Thoracic aorta (tissue), 2 donors: ENCODE results near the gene MYOZ1. TPM values are rescaled to one million over a fixed set of nuclear protein-coding genes. Genes with fewer than 3 reads are reported as not detected.

Experiments used
- ATAC-seq: fragments of 150-250 bp; one replicate; pipeline ENCODE4 v1.8.0; 2017; ENCODE audit warnings: low read depth; ENCODE audit not compliant: insufficient number of reproducible peaks, low FRiP score
- DNase-seq: peaks from one replicate; pipeline ENCODE4 v3.0.0-alpha.2; 2020; ENCODE audit warnings: low spot score
- H3K27ac ChIP-seq, 2 donors: fragments of 200-600 bp; sonication (generic); 1 replicate in 1 of 2; 2 replicates in 1 of 2; pipeline ENCODE4 v1.5.1; 2016; ENCODE audit warnings: mild to moderate bottlenecking in 2 of 2, moderate library complexity in 2 of 2
- H3K27me3 ChIP-seq: fragments of 200-600 bp; sonication (generic); replicated peaks from 2 replicates; pipeline ENCODE4 v1.6.0; 2016; ENCODE audit warnings: mild to moderate bottlenecking; ENCODE audit not compliant: insufficient read depth
- H3K36me3 ChIP-seq: fragments of 200-600 bp; sonication (generic); one replicate; pipeline ENCODE4 v1.5.1; 2016
- H3K4me1 ChIP-seq, 2 donors: fragments of 200-600 bp; sonication (generic); 1 replicate in 1 of 2; 2 replicates in 1 of 2; pipeline versions ENCODE4 v1.5.1 to v1.6.0; 2016; ENCODE audit warnings: low read depth in 2 of 2, mild to moderate bottlenecking in 1 of 2; ENCODE audit not compliant: control insufficient read depth in 1 of 2
- H3K4me3 ChIP-seq: fragments of 200-600 bp; sonication (generic); 2 replicates; pipeline ENCODE4 v1.5.1; 2016; ENCODE audit warnings: mild to moderate bottlenecking
- H3K9me3 ChIP-seq: fragments of 200-600 bp; sonication (generic); 2 replicates; pipeline ENCODE4 v1.5.1; 2016
- total RNA-seq, 2 donors: library from RNA; depleted of rRNA; stranded (reverse); fragments of >200 nt; gene quantifications; one replicate each; pipeline versions ENCODE4 v1.1.0 to v1.2.3, GENCODE V29; 2016
- TF ChIP-seq, protein P1 (sequence below): fragments of 200-600 bp; sonication (generic); IDR thresholded peaks from one replicate; pipeline ENCODE4 v1.5.1; 2019; ENCODE audit warnings: antibody characterized with exemption

MYOZ1 gene
- total RNA-seq, 2 donors from 2014 or later: 5.9 to 14.2 TPM

DNA sequence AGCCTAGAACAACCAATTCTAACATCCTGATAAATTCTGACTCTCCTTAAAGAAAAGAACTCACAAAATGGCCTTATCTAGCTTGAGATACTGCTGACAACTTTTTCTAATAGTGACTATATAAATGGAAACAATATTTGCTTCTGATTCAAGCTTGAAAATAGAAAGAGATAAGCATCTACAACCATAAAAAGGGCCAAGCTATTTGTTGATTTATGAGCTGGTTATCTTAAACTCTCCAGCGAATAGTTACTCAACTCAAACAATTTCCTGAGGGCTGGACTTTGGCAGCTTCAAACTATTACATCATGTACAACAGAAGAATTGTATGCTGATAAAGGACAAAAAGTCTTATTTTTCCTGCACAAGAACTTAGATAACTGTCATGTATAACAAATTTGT, 54.7 kb downstream of the MYOZ1 start:
- TF ChIP-seq, protein P1, sequence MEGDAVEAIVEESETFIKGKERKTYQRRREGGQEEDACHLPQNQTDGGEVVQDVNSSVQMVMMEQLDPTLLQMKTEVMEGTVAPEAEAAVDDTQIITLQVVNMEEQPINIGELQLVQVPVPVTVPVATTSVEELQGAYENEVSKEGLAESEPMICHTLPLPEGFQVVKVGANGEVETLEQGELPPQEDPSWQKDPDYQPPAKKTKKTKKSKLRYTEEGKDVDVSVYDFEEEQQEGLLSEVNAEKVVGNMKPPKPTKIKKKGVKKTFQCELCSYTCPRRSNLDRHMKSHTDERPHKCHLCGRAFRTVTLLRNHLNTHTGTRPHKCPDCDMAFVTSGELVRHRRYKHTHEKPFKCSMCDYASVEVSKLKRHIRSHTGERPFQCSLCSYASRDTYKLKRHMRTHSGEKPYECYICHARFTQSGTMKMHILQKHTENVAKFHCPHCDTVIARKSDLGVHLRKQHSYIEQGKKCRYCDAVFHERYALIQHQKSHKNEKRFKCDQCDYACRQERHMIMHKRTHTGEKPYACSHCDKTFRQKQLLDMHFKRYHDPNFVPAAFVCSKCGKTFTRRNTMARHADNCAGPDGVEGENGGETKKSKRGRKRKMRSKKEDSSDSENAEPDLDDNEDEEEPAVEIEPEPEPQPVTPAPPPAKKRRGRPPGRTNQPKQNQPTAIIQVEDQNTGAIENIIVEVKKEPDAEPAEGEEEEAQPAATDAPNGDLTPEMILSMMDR: no peak
- no peaks in the 10 kb centered on the region for H3K36me3 ChIP-seq
- H3K4me1 ChIP-seq: peaks cover 17 to 33% of the 10 kb centered on the region in 2 donors
- H3K27me3 ChIP-seq: no peaks in the 10 kb centered on the region
- H3K4me3 ChIP-seq: peak overlapping the region; percentile 26
- H3K27ac ChIP-seq: peak overlapping the region; percentile 37 to 79
- ATAC-seq: peak; percentile 80
- H3K9me3 ChIP-seq: no peaks in the 10 kb centered on the region
- DNase-seq: peak; percentile 11

DNA sequence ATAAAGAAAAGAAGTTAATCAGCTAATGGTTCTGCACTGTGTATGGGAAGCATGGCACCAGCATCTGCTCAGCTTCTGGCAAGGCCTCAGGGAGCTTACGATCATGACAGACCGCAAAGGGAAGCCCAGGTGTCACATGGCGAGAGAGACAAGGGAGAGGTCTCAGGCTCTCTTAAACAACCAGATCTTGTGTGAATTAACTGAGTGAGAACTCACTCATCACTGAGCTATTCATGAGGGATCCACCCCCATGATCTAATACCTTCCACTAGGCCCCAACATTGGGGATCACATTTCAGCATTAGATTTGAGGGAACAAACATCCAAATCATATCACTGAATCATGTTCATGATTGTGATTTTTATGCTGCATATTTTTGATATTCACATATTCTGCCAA, 55.9 kb downstream of the MYOZ1 start:
- Histone ChIP-seq H3K27ac (no peak overlapping the region), H3K27me3 (no peaks in the 10 kb centered on the region), H3K4me1 (peaks cover 10 to 22% of the 10 kb centered on the region in 2 donors), H3K36me3 (no peaks in the 10 kb centered on the region), H3K9me3 (no peaks in the 10 kb centered on the region), H3K4me3 (no peak overlapping the region)
- TF ChIP-seq, protein P1: no peak
- DNase-seq (no peak), ATAC-seq (no peak)

DNA sequence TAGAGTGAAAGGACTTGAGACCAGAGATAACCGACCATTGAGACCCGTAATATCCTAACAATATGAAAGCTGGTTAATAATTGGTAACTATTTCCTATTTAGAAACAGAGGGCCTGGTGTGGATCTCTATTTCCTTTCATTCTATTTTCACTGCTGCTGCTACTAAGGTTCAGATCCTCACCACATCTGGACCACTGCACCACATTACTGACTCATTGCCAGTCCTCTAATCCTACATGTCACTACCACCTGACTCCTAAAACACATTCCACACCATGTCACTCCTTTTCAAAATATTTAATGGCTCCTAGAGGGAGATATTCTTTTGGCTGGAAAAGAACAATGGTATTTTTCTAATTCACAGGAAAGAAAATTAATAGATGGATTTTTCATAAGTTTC, 56.5 kb downstream of the MYOZ1 start:
- no peaks in the 10 kb centered on the region for H3K9me3 ChIP-seq
- H3K27ac ChIP-seq: no peak overlapping the region
- TF ChIP-seq, protein P1: no peak
- DNase-seq (no peak), ATAC-seq (no peak)
- H3K4me3 ChIP-seq: no peak overlapping the region
- peaks cover 10 to 22% of the 10 kb centered on the region in 2 donors for H3K4me1 ChIP-seq
- no peaks in the 10 kb centered on the region for H3K36me3 ChIP-seq
- no peaks in the 10 kb centered on the region for H3K27me3 ChIP-seq

DNA sequence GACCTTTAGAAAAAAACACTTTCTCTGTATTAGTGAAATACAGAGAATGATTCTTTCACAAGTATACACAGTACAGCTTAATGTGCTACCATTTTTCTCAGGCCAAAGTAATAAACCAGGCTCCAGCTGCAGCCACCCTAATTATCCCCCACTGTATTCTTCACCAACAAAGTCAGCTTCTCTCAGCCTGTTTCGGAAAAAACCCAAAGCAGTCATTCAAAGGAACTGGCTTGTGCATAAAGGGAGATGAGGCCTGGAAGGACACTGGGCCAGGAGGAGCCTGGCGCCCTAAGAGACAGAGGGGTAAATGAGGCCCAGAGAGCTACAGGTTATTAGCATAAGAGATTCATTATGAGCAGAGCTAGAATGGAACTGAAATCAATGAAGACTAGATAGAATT, 59.4 kb downstream of the MYOZ1 start:
- H3K36me3 ChIP-seq: no peaks in the 10 kb centered on the region
- no peak overlapping the region for H3K27ac ChIP-seq
- no peak for DNase-seq
- ATAC-seq: no peak
- H3K27me3 ChIP-seq: no peaks in the 10 kb centered on the region
- peaks cover 15 to 43% of the 10 kb centered on the region in 2 donors for H3K4me1 ChIP-seq
- no peak overlapping the region for H3K4me3 ChIP-seq
- TF ChIP-seq, protein P1: no peak
- no peaks in the 10 kb centered on the region for H3K9me3 ChIP-seq

Other genes starting within 250 kb of the MYOZ1 start
- gene ANXA7, start 227.4 kb downstream of the MYOZ1 start, total RNA-seq: 100 to 1,000 TPM; 107 to 120 TPM
- gene MSS51, start 207.9 kb downstream of the MYOZ1 start, total RNA-seq: 1 to 10 TPM; 2.6 to 3.5 TPM
- gene PPP3CB, start 145.4 kb downstream of the MYOZ1 start, total RNA-seq: 10 to 100 TPM; 39.4 to 80.6 TPM
- 10 to 100 TPM; 20.1 to 45.1 TPM for gene USP54, start 50.1 kb downstream of the MYOZ1 start, total RNA-seq
- not detected for gene SYNPO2L, start 14.6 kb upstream of the MYOZ1 start, total RNA-seq
- gene AGAP5, start 56.6 kb upstream of the MYOZ1 start, total RNA-seq: 10 to 100 TPM in 1 of 2 donors, 1 to 10 TPM in 1; 4.5 to 10.9 TPM
- 10 to 100 TPM; 55.7 to 80.1 TPM for gene SEC24C, start 102.9 kb upstream of the MYOZ1 start, total RNA-seq
- gene CHCHD1, start 140.6 kb upstream of the MYOZ1 start, total RNA-seq: 10 to 100 TPM; 20.7 to 22.6 TPM
- gene ZSWIM8, start 144.1 kb upstream of the MYOZ1 start, total RNA-seq: 100 to 1,000 TPM; 126 to 144 TPM
- 10 to 100 TPM; 55.0 to 78.2 TPM for gene NDST2, start 170.1 kb upstream of the MYOZ1 start, total RNA-seq
- gene CAMK2G, start 233.1 kb upstream of the MYOZ1 start, total RNA-seq: 100 to 1,000 TPM in 1 of 2 donors, 10 to 100 TPM in 1; 78.8 to 149 TPM